PFSK-1 (cell line): ENCODE data around the gene PLIN4.

Experiments
- FOXP2 ChIP-seq: optimal IDR thresholded peaks from 2 replicates; pipeline ENCODE3; 2011; ENCODE audit warnings: borderline replicate concordance, control low read depth, inconsistent platforms; ENCODE audit not compliant: insufficient read depth; ENCODE audit errors: extremely low read length, extremely low read depth
- POLR2AphosphoS5 ChIP-seq: IDR thresholded peaks from 2 replicates; pipeline ENCODE4 v1.6.1; 2012; ENCODE audit warnings: low read depth, mild to moderate bottlenecking, control low read depth, low read length, moderate library complexity
- REST ChIP-seq, 2 experiments: IDR thresholded peaks; 2 replicates each; pipeline versions ENCODE4 v1.6.1 to v1.8.0; 2011 to 2012; ENCODE audit warnings: low read depth in 2 of 2, low read length in 2 of 2, control low read depth in 1 of 2, inconsistent platforms in 1 of 2, mild to moderate bottlenecking in 1 of 2, moderate library complexity in 1 of 2; ENCODE audit not compliant: insufficient read depth in 1 of 2
- SIN3A ChIP-seq: IDR thresholded peaks from 2 replicates; pipeline ENCODE4 v1.6.1; 2012; ENCODE audit warnings: mild to moderate bottlenecking, low read length, moderate library complexity, borderline replicate concordance; ENCODE audit not compliant: insufficient read depth
- TAF1 ChIP-seq: IDR thresholded peaks from 2 replicates; pipeline ENCODE4 v1.6.1; 2012; ENCODE audit warnings: low read length, control low read depth, borderline replicate concordance; ENCODE audit not compliant: insufficient read depth

PLIN4 gene

GRCh38 chr19:4499318-4499717 is 19.0 kb downstream of the PLIN4 start:
- TF ChIP-seq POLR2AphosphoS5, result no peak
- no peak for TF ChIP-seq TAF1
- no peak for TF ChIP-seq REST (IDR thresholded peaks at IDR 0.05; ENCODE audit: insufficient read depth in 1 of 2, low read depth in 2 of 2, low read length in 2 of 2)
- no peak for TF ChIP-seq FOXP2
- no peak for TF ChIP-seq SIN3A

GRCh38 chr19:4498694-4499093 is 19.6 kb downstream of the PLIN4 start:
- TF ChIP-seq POLR2AphosphoS5, result no peak
- no peak for TF ChIP-seq SIN3A
- no peak for TF ChIP-seq REST (IDR thresholded peaks at IDR 0.05; ENCODE audit: insufficient read depth in 1 of 2, low read depth in 2 of 2, low read length in 2 of 2)
- TF ChIP-seq FOXP2, result no peak
- TF ChIP-seq TAF1, result no peak

- TF ChIP-seq FOXP2, result no peak
- no peak for TF ChIP-seq SIN3A
- no peak for TF ChIP-seq POLR2AphosphoS5
- TF ChIP-seq TAF1, result no peak
- no peak for TF ChIP-seq REST (IDR thresholded peaks at IDR 0.05; ENCODE audit: insufficient read depth in 1 of 2, low read depth in 2 of 2, low read length in 2 of 2)
These were observed 20.4 kb downstream of the PLIN4 start for GRCh38 chr19:4497770-4498389.

GRCh38 chr19:4496304-4496703 is 22.0 kb downstream of the PLIN4 start:
- no peak for TF ChIP-seq POLR2AphosphoS5
- TF ChIP-seq TAF1, result no peak
- TF ChIP-seq REST (IDR thresholded peaks at IDR 0.05; ENCODE audit: insufficient read depth in 1 of 2, low read depth in 2 of 2, low read length in 2 of 2), result no peak
- no peak for TF ChIP-seq SIN3A
- no peak for TF ChIP-seq FOXP2

GRCh38 chr19:4495471-4495870 is 22.8 kb downstream of the PLIN4 start:
- TF ChIP-seq TAF1 (no peak), SIN3A (no peak), FOXP2 (no peak), REST (IDR thresholded peaks at IDR 0.05; ENCODE audit: insufficient read depth in 1 of 2, low read depth in 2 of 2, low read length in 2 of 2) (no peak), POLR2AphosphoS5 (no peak)
